GM12878 (cell line): Measurements from ENCODE around the gene SPIC. TPM values are rescaled to one million over a fixed set of nuclear protein-coding genes. Genes with fewer than 3 reads are reported as not detected.

Experiments used
- ATAC-seq: fragments of 200-7000 bp; cut with Tn5 transposase; 3 replicates; pipeline ENCODE4 v1.9.1; 2020; ENCODE audit warnings: mild to moderate bottlenecking, moderate library complexity
- BruUV-seq: library from RNA; stranded (reverse); fragments of 400-500 nt; replicated peaks from 2 replicates; lab custom pipeline; 2021; lab: Mats Ljungman, UMichigan
- CTCF ChIA-PET: fragments of 300-600 bp; sonication (Branson Sonifier 250); formaldehyde crosslinking; extraction: SDS; loops from one replicate; lab custom pipeline; 2021; ENCODE audit warnings: inconsistent platforms; lab: Yijun Ruan, JAX
- POLR2A ChIA-PET: fragments of 350-600 bp; formaldehyde crosslinking; extraction: SDS; loops from one replicate; lab custom pipeline; 2021; ENCODE audit warnings: inconsistent platforms; lab: Charles Lee
- RAD21 ChIA-PET: fragments of 300-600 bp; sonication (Branson Sonifier 250); formaldehyde crosslinking; loops from one replicate; lab custom pipeline; 2023; ENCODE audit warnings: antibody characterized with exemption; ENCODE audit not compliant: unreplicated experiment; lab: Charles Lee
- SMC1A ChIA-PET: fragments of 300-600 bp; sonication (Branson Sonifier 250); formaldehyde crosslinking; loops from one replicate; lab custom pipeline; 2023; ENCODE audit not compliant: unreplicated experiment, uncharacterized antibody; lab: Charles Lee
- DNase-seq: peaks from one replicate; pipeline ENCODE4 v3.0.0-alpha.2; 2011; ENCODE audit warnings: low read depth, low spot score
- FAIRE-seq: peaks from 3 replicates; lab custom pipeline; 2011; peaks lifted over from hg19 to GRCh38; lab: Jason Lieb, UNC
- H2AFZ ChIP-seq: 2 replicates; pipeline ENCODE4 v1.6.0; 2011; ENCODE audit warnings: low read depth, low read length, control low read depth; ENCODE audit not compliant: control insufficient read depth
- H3K27ac ChIP-seq: 2 replicates; pipeline ENCODE4 v1.5.1; 2011; ENCODE audit warnings: control low read depth; ENCODE audit not compliant: control insufficient read depth, insufficient read depth
- H3K27me3 ChIP-seq, 2 experiments: replicated peaks in 1 of 2; 2 replicates each; pipeline versions ENCODE4 v1.6.0 to v1.6.1; 2011; ENCODE audit warnings: low read length in 1 of 2; ENCODE audit not compliant: control insufficient read depth in 2 of 2, insufficient read depth in 2 of 2
- H3K36me3 ChIP-seq, 2 experiments: 2 replicates each; pipeline ENCODE4 v1.5.1; 2011; ENCODE audit warnings: low read length in 1 of 2; ENCODE audit not compliant: control insufficient read depth in 2 of 2, insufficient read depth in 2 of 2
- H3K4me1 ChIP-seq: 2 replicates; pipeline ENCODE4 v1.6.1; 2011; ENCODE audit warnings: mild to moderate bottlenecking, low read length, moderate library complexity, mixed read lengths; ENCODE audit not compliant: control insufficient read depth, insufficient read depth
- H3K4me2 ChIP-seq: 2 replicates; pipeline ENCODE4 v1.6.0; 2011; ENCODE audit warnings: control low read depth; ENCODE audit not compliant: control insufficient read depth, insufficient read depth
- H3K4me3 ChIP-seq: fragments of 200-600 bp; sonication (generic); 2 replicates; pipeline ENCODE4 v1.5.1; 2016
- H3K79me2 ChIP-seq: 2 replicates; pipeline ENCODE4 v1.6.0; 2011; ENCODE audit warnings: low read length; ENCODE audit not compliant: control insufficient read depth, insufficient read depth
- H3K9ac ChIP-seq: 2 replicates; pipeline ENCODE4 v1.8.0; 2011; ENCODE audit warnings: low read length, control low read depth, mixed read lengths; ENCODE audit not compliant: control insufficient read depth, insufficient read depth
- H3K9me3 ChIP-seq: replicated peaks from 3 replicates; pipeline ENCODE4 v1.5.1; 2011; ENCODE audit warnings: mild to moderate bottlenecking, low read length; ENCODE audit not compliant: control insufficient read depth, insufficient read depth
- H4K20me1 ChIP-seq: 2 replicates; pipeline ENCODE4 v1.6.0; 2011; ENCODE audit not compliant: control insufficient read depth, insufficient read depth
- CBFB ChIP-seq: IDR thresholded peaks from 2 replicates; pipeline ENCODE4 v1.6.1; 2016; ENCODE audit warnings: antibody characterized with exemption, low read depth
- CHD2 ChIP-seq: IDR thresholded peaks from 2 replicates; pipeline ENCODE4 v1.6.1; 2011; ENCODE audit warnings: low read depth, low read length, improper control_type of control experiment, borderline replicate concordance
- DPF2 ChIP-seq: fragments of 450-650 bp; IDR thresholded peaks from 2 replicates; pipeline ENCODE4 v1.6.1; 2017; ENCODE audit warnings: mild to moderate bottlenecking
- ETV6 ChIP-seq, 2 experiments: fragments of 450-650 bp in 1 of 2; IDR thresholded peaks in 1 of 2; conservative IDR thresholded peaks in 1 of 2; 2 replicates each; pipeline ENCODE4 v1.6.1; 2014; ENCODE audit warnings: antibody characterized with exemption in 1 of 2, borderline replicate concordance in 1 of 2, low read depth in 1 of 2, mild to moderate bottlenecking in 1 of 2, moderate library complexity in 1 of 2
- FOXK2 ChIP-seq: fragments of 450-650 bp; IDR thresholded peaks from 2 replicates; pipeline ENCODE4 v1.6.1; 2017; ENCODE audit warnings: mild to moderate bottlenecking, moderate library complexity
- HDAC6 ChIP-seq: fragments of 200-600 bp; sonication (generic); IDR thresholded peaks from one replicate; pipeline ENCODE4 v1.8.0; 2017; ENCODE audit warnings: antibody characterized with exemption; ENCODE audit not compliant: unreplicated experiment
- IKZF2 ChIP-seq, 2 experiments: fragments of 450-650 bp; IDR thresholded peaks; 2 replicates each; pipeline ENCODE4 v1.6.1; 2017; ENCODE audit warnings: mild to moderate bottlenecking in 2 of 2, moderate library complexity in 2 of 2
- IRF4 ChIP-seq: IDR thresholded peaks from 2 replicates; pipeline ENCODE4 v1.6.1; 2011; ENCODE audit warnings: low read depth, low read length
- POLR2A ChIP-seq: IDR thresholded peaks from 2 replicates; pipeline ENCODE4 v1.6.1; 2011; ENCODE audit warnings: low read depth, mild to moderate bottlenecking, low read length
- SMARCA5 ChIP-seq: fragments of 450-650 bp; IDR thresholded peaks from 2 replicates; pipeline ENCODE4 v1.6.1; 2017; ENCODE audit warnings: mild to moderate bottlenecking
- SUPT20H ChIP-seq: IDR thresholded peaks from 2 replicates; pipeline ENCODE4 v1.6.1; 2011; ENCODE audit warnings: low read depth, mild to moderate bottlenecking, low read length, moderate library complexity, borderline replicate concordance; ENCODE audit not compliant: control insufficient read depth
- ZNF622 ChIP-seq: fragments of 450-650 bp; IDR thresholded peaks from 2 replicates; pipeline ENCODE4 v1.6.1; 2017; ENCODE audit warnings: mild to moderate bottlenecking, inconsistent platforms
- WGBS: methylation state at CpG from one replicate; pipeline ENCODE4 v1.1.6; 2016; ENCODE audit warnings: low lambda C conversion rate; ENCODE audit not compliant: insufficient replicate concordance, insufficient coverage; ENCODE audit errors: missing lambda C conversion rate; 5-methylcytosine and 5-hydroxymethylcytosine counted together
- in situ Hi-C: fragments of 300-500 bp; cut with MboI; formaldehyde crosslinking; loops from 9 replicates; pipeline ENCODE4 v1.14.3; 2018; ENCODE audit warnings: mixed read lengths
- intact Hi-C: fragments of 100-400 bp; cut with micrococcal nuclease; formaldehyde crosslinking; loops from one replicate; pipeline ENCODE4 v1.14.2; 2022; ENCODE audit not compliant: unreplicated experiment
- polyA plus RNA-seq, 11 experiments: library from polyadenylated mRNA; depleted of rRNA in 4 of 11; unstranded in 6 of 11; stranded (reverse) in 5 of 11; fragments of >200 nt; fragmentation: Nextera tagmentation in 4 of 11; fragmentation: Illumina TruSeq in 1 of 11; extraction: Ambion mirVana in 4 of 11; extraction: Trizol in 1 of 11; gene quantifications; 1 replicate in 1 of 11; 2 replicates in 10 of 11; pipeline versions ENCODE4 v1.2.1 to v1.2.3, GENCODE V29; 2011 to 2016; ENCODE audit warnings: inconsistent platforms in 2 of 11, missing spikeins in 2 of 11, low read depth in 1 of 11
- total RNA-seq, 4 experiments: library from RNA; depleted of rRNA in 3 of 4; stranded (reverse); fragments of >200 nt in 3 of 4; fragmentation: Illumina TruSeq in 1 of 4; extraction: Trizol in 1 of 4; gene quantifications; 2 replicates each; pipeline versions ENCODE4 v1.2.1 to v1.2.3, GENCODE V29; 2013 to 2021
- TF ChIP-seq, protein P1 (sequence below): fragments of 450-650 bp; conservative IDR thresholded peaks from 2 replicates; pipeline ENCODE4 v1.6.1; 2017; ENCODE audit warnings: mild to moderate bottlenecking, moderate library complexity
- TF ChIP-seq, protein P2 (sequence below): fragments of 450-650 bp; IDR thresholded peaks from 2 replicates; pipeline ENCODE4 v1.6.1; 2014; ENCODE audit warnings: mild to moderate bottlenecking
- TF ChIP-seq, protein P3 (sequence below): IDR thresholded peaks from 2 replicates; pipeline ENCODE4 v1.6.1; 2012; ENCODE audit warnings: low read depth, low read length, improper control_type of control experiment

The SPIC gene
- total and polyA plus RNA-seq, 10 of the 15 experiments (the other 5 are each of a cell fraction or from before 2014, with no cell fraction given) = 0.07 to 2.2 (median 0.18) TPM; not detected in 4

DNA sequence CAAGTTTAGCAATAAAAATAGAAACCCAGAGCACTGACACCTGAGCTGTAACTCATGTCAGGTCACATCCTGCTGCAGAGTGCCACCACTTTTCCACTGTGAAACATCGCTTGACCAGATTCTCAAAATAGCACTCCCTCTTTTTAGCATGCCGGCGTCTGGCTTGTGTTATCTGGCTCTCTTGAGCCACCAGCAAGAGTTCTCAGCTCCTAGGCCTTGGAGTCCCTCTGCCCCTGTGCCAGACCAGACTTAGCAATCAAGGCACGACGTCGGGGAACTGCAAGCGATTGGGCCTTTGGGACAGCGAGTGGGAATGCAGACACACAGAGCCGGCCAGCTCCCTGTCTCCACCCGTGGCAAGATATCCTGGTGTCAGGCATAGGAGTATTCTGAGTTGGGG lies 52.5 kb downstream of the SPIC start:
- no peaks in the 10 kb centered on the region for H4K20me1 ChIP-seq
- no peaks in the 10 kb centered on the region for H3K27me3 ChIP-seq
- POLR2A ChIA-PET = no interaction called here
- ATAC-seq (no peak), FAIRE-seq (no peak), DNase-seq (no peak)
- no peaks in the 10 kb centered on the region for H3K4me1 ChIP-seq
- no peak overlapping the region for H2AFZ ChIP-seq
- BruUV-seq = no TSS peak
- TF ChIP-seq ETV6 (conservative IDR thresholded peaks at IDR 0.05 in 1 of 2, IDR thresholded peaks at IDR 0.05 in 1 of 2; ENCODE audit: borderline replicate concordance in 1 of 2, low read depth in 1 of 2) (no peak), FOXK2 (no peak), CHD2 (no peak), POLR2A (no peak), IRF4 (no peak), CBFB (no peak), HDAC6 (no peak), DPF2 (no peak), ZNF622 (no peak), SUPT20H (no peak), IKZF2 (IDR thresholded peaks at IDR 0.05) (no peak), SMARCA5 (no peak)
- TF ChIP-seq, protein P1, sequence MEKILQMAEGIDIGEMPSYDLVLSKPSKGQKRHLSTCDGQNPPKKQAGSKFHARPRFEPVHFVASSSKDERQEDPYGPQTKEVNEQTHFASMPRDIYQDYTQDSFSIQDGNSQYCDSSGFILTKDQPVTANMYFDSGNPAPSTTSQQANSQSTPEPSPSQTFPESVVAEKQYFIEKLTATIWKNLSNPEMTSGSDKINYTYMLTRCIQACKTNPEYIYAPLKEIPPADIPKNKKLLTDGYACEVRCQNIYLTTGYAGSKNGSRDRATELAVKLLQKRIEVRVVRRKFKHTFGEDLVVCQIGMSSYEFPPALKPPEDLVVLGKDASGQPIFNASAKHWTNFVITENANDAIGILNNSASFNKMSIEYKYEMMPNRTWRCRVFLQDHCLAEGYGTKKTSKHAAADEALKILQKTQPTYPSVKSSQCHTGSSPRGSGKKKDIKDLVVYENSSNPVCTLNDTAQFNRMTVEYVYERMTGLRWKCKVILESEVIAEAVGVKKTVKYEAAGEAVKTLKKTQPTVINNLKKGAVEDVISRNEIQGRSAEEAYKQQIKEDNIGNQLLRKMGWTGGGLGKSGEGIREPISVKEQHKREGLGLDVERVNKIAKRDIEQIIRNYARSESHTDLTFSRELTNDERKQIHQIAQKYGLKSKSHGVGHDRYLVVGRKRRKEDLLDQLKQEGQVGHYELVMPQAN = no peak
- TF ChIP-seq, protein P2, sequence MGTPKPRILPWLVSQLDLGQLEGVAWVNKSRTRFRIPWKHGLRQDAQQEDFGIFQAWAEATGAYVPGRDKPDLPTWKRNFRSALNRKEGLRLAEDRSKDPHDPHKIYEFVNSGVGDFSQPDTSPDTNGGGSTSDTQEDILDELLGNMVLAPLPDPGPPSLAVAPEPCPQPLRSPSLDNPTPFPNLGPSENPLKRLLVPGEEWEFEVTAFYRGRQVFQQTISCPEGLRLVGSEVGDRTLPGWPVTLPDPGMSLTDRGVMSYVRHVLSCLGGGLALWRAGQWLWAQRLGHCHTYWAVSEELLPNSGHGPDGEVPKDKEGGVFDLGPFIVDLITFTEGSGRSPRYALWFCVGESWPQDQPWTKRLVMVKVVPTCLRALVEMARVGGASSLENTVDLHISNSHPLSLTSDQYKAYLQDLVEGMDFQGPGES = no peak
- TF ChIP-seq, protein P3, sequence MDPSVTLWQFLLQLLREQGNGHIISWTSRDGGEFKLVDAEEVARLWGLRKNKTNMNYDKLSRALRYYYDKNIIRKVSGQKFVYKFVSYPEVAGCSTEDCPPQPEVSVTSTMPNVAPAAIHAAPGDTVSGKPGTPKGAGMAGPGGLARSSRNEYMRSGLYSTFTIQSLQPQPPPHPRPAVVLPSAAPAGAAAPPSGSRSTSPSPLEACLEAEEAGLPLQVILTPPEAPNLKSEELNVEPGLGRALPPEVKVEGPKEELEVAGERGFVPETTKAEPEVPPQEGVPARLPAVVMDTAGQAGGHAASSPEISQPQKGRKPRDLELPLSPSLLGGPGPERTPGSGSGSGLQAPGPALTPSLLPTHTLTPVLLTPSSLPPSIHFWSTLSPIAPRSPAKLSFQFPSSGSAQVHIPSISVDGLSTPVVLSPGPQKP = no peak
- CTCF ChIA-PET = interaction anchor here (0.6 to 1.5 kb wide), 3 partner anchors 9 to 234 kb away, joined by 3 read pairs; no protein-coding TSS in a partner anchor
- in situ Hi-C loops (no loop called here), intact Hi-C loops (no loop called here)
- no peaks in the 10 kb centered on the region for H3K9me3 ChIP-seq
- no peak overlapping the region for H3K4me3 ChIP-seq
- no peaks in the 10 kb centered on the region for H3K79me2 ChIP-seq
- H3K9ac ChIP-seq = no peak overlapping the region
- SMC1A ChIA-PET = interaction anchor here (0.6 to 0.9 kb wide), 3 partner anchors 12 to 464 kb away, joined by 3 to 6 read pairs (median 4); no protein-coding TSS in a partner anchor
- RAD21 ChIA-PET = no interaction called here
- no peak overlapping the region for H3K4me2 ChIP-seq
- 49% methylated on average over 10 of the region's 10 CpGs for WGBS
- H3K36me3 ChIP-seq = no peaks in the 10 kb centered on the region
- no peak overlapping the region for H3K27ac ChIP-seq
